Neural crest cell (in vitro differentiated cells): ENCODE results near the gene KCNH8. TPM values are rescaled to one million over a fixed set of nuclear protein-coding genes. Genes with fewer than 3 reads are reported as not detected.

Experiments used
- DNase-seq: peaks from one replicate; pipeline ENCODE4 v3.0.0; 2021; ENCODE audit warnings: low read depth, mixed read lengths, low spot score
- H3K27ac Mint-ChIP-seq: one replicate; pipeline ENCODE4 v1.8.0; 2021; ENCODE audit warnings: mild to moderate bottlenecking, mixed read lengths; ENCODE audit not compliant: unreplicated experiment
- H3K27me3 Mint-ChIP-seq: 2 replicates; pipeline ENCODE4 v1.8.0; 2021; ENCODE audit warnings: low read depth, mild to moderate bottlenecking, mixed read lengths
- H3K36me3 Mint-ChIP-seq: 2 replicates; pipeline ENCODE4 v1.8.0; 2021; ENCODE audit warnings: low read depth, mild to moderate bottlenecking, mixed read lengths
- H3K4me1 Mint-ChIP-seq: 2 replicates; pipeline ENCODE4 v1.8.0; 2021; ENCODE audit warnings: mixed read lengths
- H3K4me3 Mint-ChIP-seq: one replicate; pipeline ENCODE4 v1.8.0; 2021; ENCODE audit warnings: mild to moderate bottlenecking, mixed read lengths
- H3K9me3 Mint-ChIP-seq: 2 replicates; pipeline ENCODE4 v1.8.0; 2021; ENCODE audit warnings: mixed read lengths
- CTCF ChIP-seq: fragments of 200-600 bp; sonication (generic); conservative IDR thresholded peaks from 2 replicates; pipeline ENCODE4 v1.5.0; 2021; ENCODE audit warnings: antibody characterized with exemption, mild to moderate bottlenecking
- total RNA-seq: library from RNA; stranded (reverse); gene quantifications from 2 replicates; pipeline ENCODE4 v1.2.1, GENCODE V29; 2021

Gene KCNH8
- total RNA-seq, 1 donor from 2014 or later = 3.8 TPM

GRCh38 chr3:19342389-19342788 lies 194.1 kb downstream of the KCNH8 start:
- no peak for TF ChIP-seq CTCF
- H3K9me3 Mint-ChIP-seq = no peaks in the 10 kb centered on the region
- H3K27me3 Mint-ChIP-seq = no peaks in the 10 kb centered on the region
- no peaks in the 10 kb centered on the region for H3K36me3 Mint-ChIP-seq
- H3K4me1 Mint-ChIP-seq = peaks cover 7% of the 10 kb centered on the region
- H3K4me3 Mint-ChIP-seq = no peak overlapping the region
- H3K27ac Mint-ChIP-seq = no peak overlapping the region
- DNase-seq = no peak

- no peak for DNase-seq
- Mint-ChIP-seq H3K36me3 (peaks cover 3% of the 10 kb centered on the region), H3K4me1 (peaks cover 7% of the 10 kb centered on the region), H3K27ac (no peak overlapping the region), H3K27me3 (no peaks in the 10 kb centered on the region), H3K4me3 (no peak overlapping the region), H3K9me3 (no peaks in the 10 kb centered on the region)
- TF ChIP-seq CTCF = no peak
These were observed 198.4 kb downstream of the KCNH8 start for GRCh38 chr3:19346759-19347158.

GRCh38 chr3:19347671-19348070 lies 199.4 kb downstream of the KCNH8 start:
- H3K27ac Mint-ChIP-seq = no peak overlapping the region
- no peak overlapping the region for H3K4me3 Mint-ChIP-seq
- H3K9me3 Mint-ChIP-seq = peaks cover 6% of the 10 kb centered on the region

GRCh38 chr3:19348500-19348899 lies 200.2 kb downstream of the KCNH8 start:
- peaks cover 13% of the 10 kb centered on the region for H3K36me3 Mint-ChIP-seq
- H3K4me3 Mint-ChIP-seq = no peak overlapping the region
- no peak overlapping the region for H3K27ac Mint-ChIP-seq
- H3K9me3 Mint-ChIP-seq = peaks cover 6% of the 10 kb centered on the region
- TF ChIP-seq CTCF = no peak
- no peaks in the 10 kb centered on the region for H3K4me1 Mint-ChIP-seq
- H3K27me3 Mint-ChIP-seq = no peaks in the 10 kb centered on the region
- no peak for DNase-seq

More at GRCh38 chr3:19347671-19348070, 199.4 kb downstream of the KCNH8 start:
- H3K4me1 Mint-ChIP-seq = peaks cover 2% of the 10 kb centered on the region
- peaks cover 11% of the 10 kb centered on the region for H3K36me3 Mint-ChIP-seq
- no peaks in the 10 kb centered on the region for H3K27me3 Mint-ChIP-seq
- no peak for TF ChIP-seq CTCF
- no peak for DNase-seq

- peak overlapping the region; percentile 32 for H3K27ac Mint-ChIP-seq
- peaks cover 8% of the 10 kb centered on the region for H3K9me3 Mint-ChIP-seq
- no peaks in the 10 kb centered on the region for H3K27me3 Mint-ChIP-seq
- H3K4me1 Mint-ChIP-seq = no peaks in the 10 kb centered on the region
- peak; percentile 85 for TF ChIP-seq CTCF
- H3K36me3 Mint-ChIP-seq = peaks cover 15% of the 10 kb centered on the region
- no peak overlapping the region for H3K4me3 Mint-ChIP-seq
- no peak for DNase-seq
These were observed 200.7 kb downstream of the KCNH8 start for GRCh38 chr3:19348941-19349564.
